Panc1 (cell line): ENCODE measurements around the gene DGKZ. TPM values are rescaled to one million over a fixed set of nuclear protein-coding genes. Genes with fewer than 3 reads are reported as not detected.

Experiments used
- ATAC-seq: fragments of 200-7000 bp; cut with Tn5 transposase; 2 replicates; pipeline ENCODE4 v1.9.1; 2020; ENCODE audit warnings: mild to moderate bottlenecking, moderate library complexity
- BruUV-seq: library from RNA; stranded (reverse); fragments of 400-500 nt; replicated peaks from 2 replicates; lab custom pipeline; 2021; lab: Mats Ljungman, UMichigan
- CTCF ChIA-PET: fragments of 300-600 bp; sonication (Branson Sonifier 250); formaldehyde crosslinking; loops from one replicate; lab custom pipeline; 2022; ENCODE audit warnings: antibody characterized with exemption; lab: Charles Lee
- POLR2A ChIA-PET: fragments of 300-600 bp; sonication (Branson Sonifier 250); formaldehyde crosslinking; loops from one replicate; lab custom pipeline; 2022; ENCODE audit warnings: antibody characterized with exemption; lab: Charles Lee
- DNase-seq: peaks from one replicate; pipeline ENCODE4 v3.0.0-alpha.2; 2010; ENCODE audit warnings: low read depth, low spot score
- H3K27ac ChIP-seq: 2 replicates; pipeline ENCODE4 v1.5.1; 2011; ENCODE audit warnings: mild to moderate bottlenecking, low read length, inconsistent platforms
- H3K27me3 ChIP-seq: fragments of 200-500 bp; sonication (Bioruptor generic); 2 replicates; pipeline ENCODE4 v1.6.0; 2014; ENCODE audit warnings: low read length, inconsistent platforms; ENCODE audit not compliant: control insufficient read depth, insufficient read depth
- H3K36me3 ChIP-seq: fragments of 200-500 bp; sonication (Bioruptor generic); 2 replicates; pipeline ENCODE4 v1.5.1; 2014; ENCODE audit warnings: inconsistent platforms, mild to moderate bottlenecking, low read length, moderate library complexity; ENCODE audit not compliant: control insufficient read depth, insufficient read depth
- H3K4me1 ChIP-seq: 2 replicates; pipeline ENCODE4 v1.5.1; 2011; ENCODE audit warnings: inconsistent platforms, mild to moderate bottlenecking, low read length, moderate library complexity; ENCODE audit not compliant: control insufficient read depth, insufficient read depth
- H3K4me3 ChIP-seq, 2 experiments: 2 replicates each; pipeline ENCODE4 v1.5.1; 2011 to 2012; ENCODE audit warnings: low read depth in 2 of 2, low read length in 2 of 2, mild to moderate bottlenecking in 2 of 2, inconsistent platforms in 1 of 2, moderate library complexity in 1 of 2
- H3K9me3 ChIP-seq: fragments of 200-500 bp; sonication (Bioruptor generic); 2 replicates; pipeline ENCODE4 v1.5.1; 2014; ENCODE audit warnings: low read depth, mild to moderate bottlenecking, inconsistent platforms, low read length, moderate library complexity; ENCODE audit not compliant: control insufficient read depth, insufficient read depth
- CTCF ChIP-seq: fragments of 450-650 bp; IDR thresholded peaks from 2 replicates; pipeline ENCODE4 v1.5.1; 2017; ENCODE audit warnings: mild to moderate bottlenecking
- POLR2AphosphoS5 ChIP-seq: IDR thresholded peaks from 2 replicates; pipeline ENCODE4 v1.6.1; 2012; ENCODE audit warnings: mild to moderate bottlenecking, low read depth, low read length, moderate library complexity
- REST ChIP-seq, 2 experiments: IDR thresholded peaks; 2 replicates each; pipeline ENCODE4 v1.6.1; 2011 to 2012; ENCODE audit warnings: low read depth in 2 of 2, control low read depth in 1 of 2, low read length in 1 of 2, mild to moderate bottlenecking in 1 of 2, moderate library complexity in 1 of 2; ENCODE audit not compliant: insufficient read depth in 1 of 2
- SIN3A ChIP-seq: IDR thresholded peaks from 2 replicates; pipeline ENCODE4 v1.6.1; 2012; ENCODE audit warnings: low read depth, mild to moderate bottlenecking, low read length, moderate library complexity, borderline replicate concordance; ENCODE audit not compliant: insufficient read depth
- TCF7L2 ChIP-seq: IDR thresholded peaks from 2 replicates; pipeline ENCODE4 v1.6.1; 2011; ENCODE audit warnings: mild to moderate bottlenecking, low read depth, low read length, inconsistent platforms
- in situ Hi-C: cut with HindIII; loops from 2 replicates; pipeline ENCODE4 v1.10.0; 2016; ENCODE audit warnings: low sequenced_read_pairs, low pct_unique_long_range_greater_than_20kb
- intact Hi-C: fragments of 100-400 bp; cut with micrococcal nuclease; formaldehyde crosslinking; loops from one replicate; pipeline ENCODE4 v1.10.0; 2022; ENCODE audit not compliant: unreplicated experiment
- total RNA-seq: library from RNA; stranded (reverse); gene quantifications from one replicate; pipeline ENCODE4 v1.2.1, GENCODE V29; 2021; ENCODE audit not compliant: unreplicated experiment

The DGKZ gene
- total RNA-seq, 1 experiment from 2014 or later = 104 TPM

GRCh38 chr11:46407635-46408034 is 60.4 kb downstream of the DGKZ start:
- peaks cover 4% of the 10 kb centered on the region; the same call in 1 of the 2 replicates for H3K4me1 ChIP-seq
- intact Hi-C loops (no loop called here), in situ Hi-C loops (no loop called here)
- H3K27me3 ChIP-seq = no peaks in the 10 kb centered on the region
- ATAC-seq (no peak), DNase-seq (no peak)
- BruUV-seq = no TSS peak
- no peak overlapping the region for H3K4me3 ChIP-seq
- TF ChIP-seq CTCF = no peak
- no peak for TF ChIP-seq TCF7L2
- TF ChIP-seq SIN3A = no peak
- TF ChIP-seq REST (IDR thresholded peaks at IDR 0.05; ENCODE audit: insufficient read depth in 1 of 2, low read depth in 2 of 2, low read length in 1 of 2) = no peak
- no peak for TF ChIP-seq POLR2AphosphoS5
- ChIA-PET CTCF (no interaction called here), POLR2A (no interaction called here)
- H3K27ac ChIP-seq = no peak overlapping the region
- peaks cover 8% of the 10 kb centered on the region for H3K36me3 ChIP-seq
- no peaks in the 10 kb centered on the region for H3K9me3 ChIP-seq

GRCh38 chr11:46408407-46408986 is 61.2 kb downstream of the DGKZ start:
- Histone ChIP-seq H3K4me1 (peaks cover 4% of the 10 kb centered on the region; the same call in 1 of the 2 replicates), H3K27ac (no peak overlapping the region), H3K36me3 (peaks cover 8% of the 10 kb centered on the region), H3K4me3 (no peak overlapping the region), H3K9me3 (no peaks in the 10 kb centered on the region), H3K27me3 (no peaks in the 10 kb centered on the region)
- POLR2A ChIA-PET = interaction anchor here (0.7 kb wide), 1 partner anchor 328 kb away, joined by 8 read pairs; no protein-coding TSS in a partner anchor
- CTCF ChIA-PET = interaction anchor here (0.7 kb wide), 2 partner anchors 20 to 98 kb away, joined by 3 to 6 read pairs; no protein-coding TSS in a partner anchor
- no TSS peak for BruUV-seq
- ATAC-seq (no peak), DNase-seq (no peak)
- in situ Hi-C loops = no loop called here
- TF ChIP-seq REST (IDR thresholded peaks at IDR 0.05; ENCODE audit: insufficient read depth in 1 of 2, low read depth in 2 of 2, low read length in 1 of 2) = no peak
- no peak for TF ChIP-seq POLR2AphosphoS5
- no peak for TF ChIP-seq SIN3A
- intact Hi-C loops = no loop called here
